Anterior cingulate cortex (tissue), 58 donors: Measurements from ENCODE around the gene SMARCD3.

Experiments
- DNase-seq, 58 donors: peaks; one replicate each; lab custom pipeline; 2025; lab: John Stamatoyannopoulos, UW

SMARCD3 gene

GRCh38 chr7:151218170-151218569 is 30.3 kb downstream of the SMARCD3 start:
- no peak for DNase-seq

- DNase-seq = no peak
Observed at GRCh38 chr7:151215396-151215795, 33.1 kb downstream of the SMARCD3 start.

GRCh38 chr7:151213826-151214225 is 34.7 kb downstream of the SMARCD3 start:
- no peak for DNase-seq

DNA sequence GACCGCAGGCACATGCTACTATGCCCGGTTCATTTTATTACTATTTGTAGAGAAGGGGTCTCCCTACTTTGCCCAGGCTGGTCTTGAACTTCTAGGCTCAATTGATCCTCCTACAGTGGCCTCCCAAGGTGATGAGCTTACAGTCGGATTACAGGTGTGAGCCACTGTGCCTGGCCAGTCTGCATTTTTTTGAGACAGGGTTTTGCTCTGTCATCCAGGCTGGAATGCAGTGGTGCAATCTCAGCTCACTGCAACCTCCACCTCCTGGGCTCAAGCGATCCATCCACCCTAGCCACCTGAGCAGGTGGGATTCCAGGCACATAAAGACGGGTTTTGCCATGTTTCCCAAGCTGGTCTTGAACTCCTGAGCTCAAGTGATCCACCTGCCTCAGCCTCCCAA is 35.9 kb downstream of the SMARCD3 start:
- DNase-seq = no peak

DNA sequence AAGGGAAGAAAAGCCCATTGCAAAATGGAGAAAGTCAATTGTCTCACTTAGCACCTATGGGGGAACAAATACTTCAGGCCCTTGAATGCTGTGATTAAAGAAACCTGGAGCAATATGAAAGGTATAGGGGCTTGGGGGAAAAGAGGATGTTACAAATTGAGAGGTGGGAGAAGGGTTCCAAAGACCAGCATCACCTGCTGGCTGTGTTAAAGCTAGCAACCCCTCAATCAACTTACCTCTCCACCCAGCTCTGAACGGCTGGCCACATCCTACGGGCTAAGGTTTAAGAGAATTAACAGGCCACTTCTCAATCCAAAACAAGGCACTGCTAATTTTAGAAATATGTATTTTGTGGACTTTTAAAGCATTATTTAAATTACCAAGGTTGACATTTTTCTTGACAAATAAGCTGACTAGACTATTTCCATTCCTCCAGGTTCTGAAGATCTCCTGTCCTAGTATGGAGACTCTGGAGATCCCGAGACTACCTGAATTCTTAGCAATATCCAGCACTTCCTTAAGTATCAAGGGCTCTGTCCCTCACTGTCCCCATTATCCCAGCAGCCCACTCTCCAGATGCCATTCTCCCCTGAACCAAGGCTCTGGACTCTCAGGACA is 37.2 kb downstream of the SMARCD3 start:
- no peak for DNase-seq

- no peak for DNase-seq
Observed at GRCh38 chr7:151210087-151210854, 38.2 kb downstream of the SMARCD3 start, which contains the start of gene H2BK1. TSS of gene H2BK1 (minus strand) at chr7:151210488. CDS start at chr7:151210318, 170 bp downstream.

- DNase-seq = no peak
Observed at GRCh38 chr7:151209588-151209987, 38.9 kb downstream of the SMARCD3 start.

DNA sequence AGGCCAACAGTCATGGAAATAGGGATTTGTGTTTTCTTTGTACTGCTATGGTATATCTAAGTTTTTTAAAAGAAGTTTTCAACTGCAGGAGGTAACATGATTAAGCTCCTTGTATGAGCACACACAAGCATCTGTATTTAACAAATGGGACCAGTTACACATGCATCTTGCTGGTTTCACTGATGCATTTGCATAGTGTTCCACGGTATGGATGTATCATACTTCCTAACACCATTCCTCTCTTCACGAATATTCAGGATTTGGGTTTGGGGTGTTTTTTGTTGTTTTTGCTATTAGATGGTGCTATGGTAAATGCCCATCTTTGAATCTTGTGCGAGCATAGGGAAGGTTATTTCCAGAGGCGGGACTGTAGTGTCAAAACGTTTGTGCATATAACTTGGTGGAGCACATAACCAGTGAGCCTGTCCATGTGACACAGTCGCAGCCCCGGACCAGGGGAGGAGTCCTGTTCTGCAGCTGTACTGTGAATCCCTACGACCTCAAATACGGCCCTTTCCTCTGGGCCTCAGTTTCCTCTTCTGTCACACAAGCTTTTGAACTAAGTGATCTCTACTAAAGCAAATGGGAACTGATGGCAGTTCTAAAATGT is 40.1 kb downstream of the SMARCD3 start:
- DNase-seq = no peak

GRCh38 chr7:151207804-151208203 is 40.7 kb downstream of the SMARCD3 start:
- no peak for DNase-seq

- DNase-seq = no peak
Observed at GRCh38 chr7:151207315-151207714, 41.2 kb downstream of the SMARCD3 start.

DNA sequence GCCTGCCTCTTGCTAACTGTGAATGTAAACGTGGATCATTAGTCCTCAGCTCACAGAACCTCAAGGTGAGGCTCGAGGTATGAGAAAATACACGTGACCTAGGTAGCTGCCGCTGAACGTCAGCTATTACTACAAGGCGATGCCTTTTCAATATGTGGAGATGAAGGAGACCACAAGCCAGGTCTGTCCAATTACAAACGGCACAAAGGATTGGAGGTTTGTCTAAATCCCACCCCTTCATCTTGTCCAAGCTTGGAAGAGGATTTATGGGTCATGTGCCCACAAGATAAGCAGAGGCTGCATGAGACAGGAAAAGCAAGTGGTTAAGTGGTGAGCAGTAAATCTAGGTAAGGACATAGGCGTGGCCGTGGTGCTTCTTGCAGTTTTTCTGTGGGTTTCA is 41.6 kb downstream of the SMARCD3 start:
- DNase-seq = no peak

GRCh38 chr7:151205730-151206129 is 42.8 kb downstream of the SMARCD3 start:
- no peak for DNase-seq

DNA sequence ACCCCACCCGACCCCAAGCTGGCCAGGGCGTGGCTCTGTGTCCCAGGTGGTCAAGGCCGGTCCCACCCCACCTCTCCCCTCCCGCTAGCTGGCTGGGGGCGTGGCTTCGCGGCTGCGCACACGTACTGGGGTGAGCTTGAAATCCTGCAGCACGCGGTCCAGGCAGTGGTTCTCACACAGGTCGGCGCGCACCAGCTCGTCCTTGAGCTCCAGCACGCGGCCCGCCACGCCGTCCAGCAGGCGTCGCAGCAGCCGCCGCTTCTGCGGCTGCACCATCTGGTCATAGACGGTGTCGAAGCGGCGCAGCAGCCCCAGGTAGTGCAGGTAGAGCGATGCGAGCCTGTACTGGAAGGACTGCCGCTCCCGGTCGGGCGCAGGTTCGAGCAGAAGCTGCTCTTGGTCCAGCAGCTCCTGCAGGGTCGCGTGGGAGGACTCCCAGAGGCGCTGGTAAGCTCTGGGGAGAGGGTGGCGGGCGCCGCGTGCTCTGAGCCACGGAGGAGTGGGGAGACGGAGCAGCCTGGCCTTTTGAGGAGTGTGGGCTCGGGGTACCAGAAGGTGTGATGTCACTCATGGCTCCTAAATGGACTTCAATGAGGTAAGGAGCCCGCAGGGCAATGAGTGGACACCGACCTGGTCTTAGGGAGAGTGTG is 44.0 kb downstream of the SMARCD3 start:
- DNase-seq = no peak

DNA sequence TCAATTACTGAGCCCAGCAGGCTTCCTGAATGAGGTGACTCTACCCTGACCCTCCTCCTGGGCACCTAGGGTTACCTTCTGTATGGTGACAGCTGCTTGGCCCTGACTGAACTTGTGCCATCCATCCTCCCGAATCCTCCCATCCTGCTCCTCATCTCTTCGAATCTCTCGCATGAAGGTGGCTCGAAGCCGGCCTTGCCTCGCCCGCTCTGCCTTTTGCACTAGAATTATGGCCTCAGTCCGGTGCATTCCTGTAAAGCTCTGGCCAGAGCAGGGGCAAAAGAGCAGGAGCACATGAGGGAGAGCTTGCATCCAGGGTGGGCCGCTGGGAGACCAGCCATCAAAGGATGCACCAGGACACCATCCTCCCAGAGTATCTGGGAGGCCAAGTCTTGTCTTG is 45.7 kb downstream of the SMARCD3 start:
- no peak for DNase-seq

DNA sequence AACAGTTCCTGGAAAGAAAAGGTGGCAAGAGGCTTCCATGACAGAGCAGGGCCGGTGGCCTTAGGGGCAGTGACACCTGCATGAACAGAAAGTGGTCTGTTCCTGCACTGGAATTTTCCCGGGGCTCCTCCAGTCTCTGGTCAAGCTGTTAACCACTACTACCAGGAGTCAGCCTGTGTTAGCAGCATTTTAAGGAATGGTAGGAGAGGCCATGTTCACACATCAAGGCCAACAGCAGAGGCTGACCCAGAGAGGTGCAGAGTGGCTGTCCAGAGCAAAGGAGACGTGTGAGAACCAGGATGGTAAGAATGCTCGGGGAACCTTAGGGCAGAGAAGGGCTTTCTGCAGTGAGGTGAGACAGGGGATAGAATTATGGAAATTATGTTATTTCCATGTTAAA is 46.7 kb downstream of the SMARCD3 start:
- DNase-seq = no peak

- no peak for DNase-seq
Observed at GRCh38 chr7:151201344-151201743, 47.1 kb downstream of the SMARCD3 start.

DNA sequence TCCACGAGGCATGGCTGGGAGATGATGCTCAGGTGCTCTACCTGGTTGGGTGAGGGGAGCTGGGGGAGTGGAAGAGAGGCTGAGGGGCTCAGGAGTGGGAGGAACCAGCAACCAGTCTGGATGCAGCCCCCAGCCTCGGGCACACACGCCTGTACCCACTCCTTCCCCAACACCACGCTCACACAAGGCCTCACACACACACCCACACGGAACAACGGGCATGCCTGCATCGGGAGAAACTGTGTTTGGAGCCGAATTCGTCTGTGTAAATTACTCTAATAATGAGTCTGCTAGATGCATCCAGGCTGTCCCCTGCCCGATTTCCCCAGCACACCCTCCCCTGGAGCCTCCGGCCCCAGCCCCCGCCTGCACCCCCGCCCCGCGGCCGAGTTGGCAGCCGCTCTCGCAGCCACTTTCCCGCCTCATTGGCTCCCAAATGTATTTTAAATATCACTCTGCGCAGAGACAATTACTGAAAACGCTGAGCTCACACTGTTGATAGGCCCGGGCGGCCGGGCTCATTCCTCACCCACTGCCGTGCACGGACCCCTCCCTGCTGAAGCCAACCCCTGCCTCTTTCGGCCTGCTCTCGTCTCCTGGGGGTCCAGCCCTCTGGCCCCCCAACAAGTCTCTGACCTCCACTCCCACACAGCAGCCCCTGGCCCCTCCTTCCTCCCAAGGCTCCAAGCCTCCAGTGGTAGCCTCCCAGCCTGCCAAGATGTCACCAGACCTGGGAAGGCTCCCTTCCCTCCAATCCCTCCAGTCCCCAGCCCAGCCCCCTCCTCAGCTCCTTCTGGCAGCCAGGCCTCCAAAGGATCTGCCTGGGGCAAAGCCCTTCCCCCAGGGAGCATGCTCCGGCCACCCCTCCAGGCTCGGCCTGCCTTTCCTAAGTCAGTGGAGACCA is 49.3 kb downstream of the SMARCD3 start:
- peak in 41 of 58 donors; percentile 3 to 67 (median 33) for DNase-seq

DNA sequence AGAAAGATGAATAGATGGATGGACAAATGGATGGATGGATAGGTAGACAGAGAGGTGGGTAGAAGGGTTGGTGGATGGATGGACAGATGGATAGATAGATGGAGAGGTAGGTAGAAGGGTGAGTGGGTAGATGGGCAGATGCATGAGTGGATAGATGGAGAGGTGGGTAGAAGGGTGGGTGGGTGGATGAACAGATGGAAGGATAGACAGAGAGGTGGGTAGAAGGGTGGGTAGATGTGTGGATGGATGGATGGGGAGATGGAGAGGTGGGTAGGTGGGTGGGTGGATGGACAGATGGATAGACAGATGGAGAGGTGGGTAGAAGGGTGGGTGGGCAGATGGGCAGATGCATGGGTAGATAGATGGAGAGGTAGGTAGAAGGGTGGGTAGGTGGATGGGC is 50.6 kb downstream of the SMARCD3 start:
- DNase-seq = no peak

- DNase-seq = no peak
Observed at GRCh38 chr7:151195616-151196450, 52.7 kb downstream of the SMARCD3 start.
